ENCODE results near the gene HOXC9. TPM values are rescaled to one million over a fixed set of nuclear protein-coding genes. Genes with fewer than 3 reads are reported as not detected.

Gene HOXC9
- total and polyA plus RNA-seq, 4 donors: 0.38 to 9.0 (median 2.6) TPM; not detected in 1

- Histone ChIP-seq H3K9me3 (ENCODE audit: control insufficient read depth, low read length) (no peaks in the 10 kb centered on the region), H3K27ac (ENCODE audit: low read depth in 1 of 2, low read length in 2 of 2) (no peak overlapping the region), H3K36me3 (ENCODE audit: control insufficient read depth in 1 of 2, insufficient read depth in 2 of 2, low read length in 1 of 2) (no peaks in the 10 kb centered on the region), H3K4me1 (ENCODE audit: control insufficient read depth in 1 of 2, insufficient read depth in 2 of 2, low read length in 2 of 2) (no peaks in the 10 kb centered on the region), H3K27me3 (ENCODE audit: control insufficient read depth in 1 of 2, insufficient read depth in 2 of 2, low read length in 1 of 2) (peaks cover 0 to 3% of the 10 kb centered on the region in 2 donors), H3K4me3 (ENCODE audit: low read length in 2 of 2) (no peak overlapping the region)
- DNase-seq (no peak), ATAC-seq (ENCODE audit: low FRiP score) (no peak)
- intact Hi-C loops (cut with DNase I): loop anchor here in 1 of 2 donors (5.0 kb wide), 1 partner anchor 222 kb away; no protein-coding TSS in a partner anchor
- 72 to 80% methylated on average over 7 of the region's 7 CpGs for WGBS, 2 donors
Measured at GRCh38 chr12:53980104-53980801, 19.7 kb upstream of the HOXC9 start.

- Histone ChIP-seq H3K27ac (ENCODE audit: low read depth in 1 of 2, low read length in 2 of 2) (no peak overlapping the region), H3K36me3 (ENCODE audit: control insufficient read depth in 1 of 2, insufficient read depth in 2 of 2, low read length in 1 of 2) (no peaks in the 10 kb centered on the region), H3K9me3 (ENCODE audit: control insufficient read depth, low read length) (no peaks in the 10 kb centered on the region), H3K27me3 (ENCODE audit: control insufficient read depth in 1 of 2, insufficient read depth in 2 of 2, low read length in 1 of 2) (peaks cover 0 to 3% of the 10 kb centered on the region in 2 donors), H3K4me3 (ENCODE audit: low read length in 2 of 2) (no peak overlapping the region), H3K4me1 (ENCODE audit: control insufficient read depth in 1 of 2, insufficient read depth in 2 of 2, low read length in 2 of 2) (no peaks in the 10 kb centered on the region)
- ATAC-seq (ENCODE audit: low FRiP score) (no peak), DNase-seq (no peak)
- WGBS, 2 donors: 65 to 66% methylated on average over 15 of the region's 15 CpGs
- intact Hi-C loops (cut with DNase I): loop anchor here in 1 of 2 donors (5.0 kb wide), 1 partner anchor 221 kb away; no protein-coding TSS in a partner anchor
Measured at GRCh38 chr12:53980802-53981496, 19.0 kb upstream of the HOXC9 start.

GRCh38 chr12:53981634-53982565 lies 18.1 kb upstream of the HOXC9 start:
- Histone ChIP-seq H3K27me3 (ENCODE audit: control insufficient read depth in 1 of 2, insufficient read depth in 2 of 2, low read length in 1 of 2) (peaks cover 0 to 3% of the 10 kb centered on the region in 2 donors), H3K36me3 (ENCODE audit: control insufficient read depth in 1 of 2, insufficient read depth in 2 of 2, low read length in 1 of 2) (no peaks in the 10 kb centered on the region), H3K4me3 (ENCODE audit: low read length in 2 of 2) (no peak overlapping the region), H3K4me1 (ENCODE audit: control insufficient read depth in 1 of 2, insufficient read depth in 2 of 2, low read length in 2 of 2) (no peaks in the 10 kb centered on the region), H3K9me3 (ENCODE audit: control insufficient read depth, low read length) (no peaks in the 10 kb centered on the region), H3K27ac (ENCODE audit: low read depth in 1 of 2, low read length in 2 of 2) (no peak overlapping the region)
- ATAC-seq (ENCODE audit: low FRiP score) (no peak), DNase-seq (no peak)
- WGBS, 2 donors: 54% methylated on average over 30 of the region's 30 CpGs
- intact Hi-C loops (cut with DNase I): loop anchor here in 1 of 2 donors (5.0 kb wide), 1 partner anchor 220 kb away; no protein-coding TSS in a partner anchor

GRCh38 chr12:53982648-53983567 lies 17.1 kb upstream of the HOXC9 start:
- peaks cover 0 to 3% of the 10 kb centered on the region in 2 donors for H3K27me3 ChIP-seq (ENCODE audit: control insufficient read depth in 1 of 2, insufficient read depth in 2 of 2, low read length in 1 of 2)
- intact Hi-C loops (cut with DNase I): loop anchor here in 1 of 2 donors (5.0 kb wide), 1 partner anchor 219 kb away; no protein-coding TSS in a partner anchor
- no peak overlapping the region for H3K27ac ChIP-seq (ENCODE audit: low read depth in 1 of 2, low read length in 2 of 2)

GRCh38 chr12:53983568-53983949 lies 16.4 kb upstream of the HOXC9 start:
- no peak for DNase-seq
- no peak for ATAC-seq (ENCODE audit: low FRiP score)
- intact Hi-C loops (cut with DNase I): loop anchor here in 1 of 2 donors (5.0 kb wide), 1 partner anchor 219 kb away; no protein-coding TSS in a partner anchor
- Histone ChIP-seq H3K9me3 (ENCODE audit: control insufficient read depth, low read length) (no peaks in the 10 kb centered on the region), H3K27ac (ENCODE audit: low read depth in 1 of 2, low read length in 2 of 2) (no peak overlapping the region), H3K4me1 (ENCODE audit: control insufficient read depth in 1 of 2, insufficient read depth in 2 of 2, low read length in 2 of 2) (no peaks in the 10 kb centered on the region), H3K27me3 (ENCODE audit: control insufficient read depth in 1 of 2, insufficient read depth in 2 of 2, low read length in 1 of 2) (peaks cover 0 to 3% of the 10 kb centered on the region in 2 donors), H3K36me3 (ENCODE audit: control insufficient read depth in 1 of 2, insufficient read depth in 2 of 2, low read length in 1 of 2) (no peaks in the 10 kb centered on the region), H3K4me3 (ENCODE audit: low read length in 2 of 2) (no peak overlapping the region)
- 16 to 21% methylated on average over 17 of the region's 17 CpGs for WGBS, 2 donors

More at GRCh38 chr12:53982648-53983567, 17.1 kb upstream of the HOXC9 start:
- no peak for DNase-seq
- H3K4me1 ChIP-seq (ENCODE audit: control insufficient read depth in 1 of 2, insufficient read depth in 2 of 2, low read length in 2 of 2): no peaks in the 10 kb centered on the region
- WGBS, 2 donors: 23 to 25% methylated on average over 26 of the region's 26 CpGs
- no peaks in the 10 kb centered on the region for H3K9me3 ChIP-seq (ENCODE audit: control insufficient read depth, low read length)
- ATAC-seq (ENCODE audit: low FRiP score): no peak
- H3K4me3 ChIP-seq (ENCODE audit: low read length in 2 of 2): no peak overlapping the region
- H3K36me3 ChIP-seq (ENCODE audit: control insufficient read depth in 1 of 2, insufficient read depth in 2 of 2, low read length in 1 of 2): no peaks in the 10 kb centered on the region

GRCh38 chr12:53983950-53984572 lies 15.9 kb upstream of the HOXC9 start:
- peak in 1 of 2 donors; percentile 73 for DNase-seq
- Histone ChIP-seq H3K4me1 (ENCODE audit: control insufficient read depth in 1 of 2, insufficient read depth in 2 of 2, low read length in 2 of 2) (no peaks in the 10 kb centered on the region), H3K27ac (ENCODE audit: low read depth in 1 of 2, low read length in 2 of 2) (no peak overlapping the region), H3K9me3 (ENCODE audit: control insufficient read depth, low read length) (no peaks in the 10 kb centered on the region), H3K36me3 (ENCODE audit: control insufficient read depth in 1 of 2, insufficient read depth in 2 of 2, low read length in 1 of 2) (no peaks in the 10 kb centered on the region), H3K4me3 (ENCODE audit: low read length in 2 of 2) (no peak overlapping the region), H3K27me3 (ENCODE audit: control insufficient read depth in 1 of 2, insufficient read depth in 2 of 2, low read length in 1 of 2) (peaks cover 0 to 3% of the 10 kb centered on the region in 2 donors)
- no peak for ATAC-seq (ENCODE audit: low FRiP score)
- intact Hi-C loops (cut with DNase I): loop anchor here in 1 of 2 donors (5.0 kb wide), 1 partner anchor 218 kb away; no protein-coding TSS in a partner anchor
- 19 to 21% methylated on average over 30 of the region's 30 CpGs for WGBS, 2 donors

GRCh38 chr12:53984901-53985691 lies 14.9 kb upstream of the HOXC9 start, which contains the start of gene HOXC10:
Gene HOXC10, plus strand, starts transcription at chr12:53985146. Its CDS starts 114 bp downstream, at chr12:53985260.
- 2 to 5% methylated on average over 51 to 55 of the region's 55 CpGs for WGBS, 2 donors
- Histone ChIP-seq H3K9me3 (ENCODE audit: control insufficient read depth, low read length) (no peaks in the 10 kb centered on the region), H3K27ac (ENCODE audit: low read depth in 1 of 2, low read length in 2 of 2) (no peak within 1 kb of the TSS), H3K27me3 (ENCODE audit: control insufficient read depth in 1 of 2, insufficient read depth in 2 of 2, low read length in 1 of 2) (no peaks in the 10 kb centered on the region), H3K36me3 (ENCODE audit: control insufficient read depth in 1 of 2, insufficient read depth in 2 of 2, low read length in 1 of 2) (no peaks in the 10 kb centered on the region), H3K4me3 (ENCODE audit: low read length in 2 of 2) (no peak within 1 kb of the TSS), H3K4me1 (ENCODE audit: control insufficient read depth in 1 of 2, insufficient read depth in 2 of 2, low read length in 2 of 2) (no peaks in the 10 kb centered on the region)
- DNase-seq (peak; percentile 93 to 99), ATAC-seq (ENCODE audit: low FRiP score) (peak; percentile 88)
- intact Hi-C loops (cut with DNase I): loop anchor here (5.0 kb wide), 2 partner anchors 217 to 222 kb away; no protein-coding TSS in a partner anchor

Data from aorta (tissue), 5 donors.